HG03442 (cell line): ENCODE data around the gene SETMAR.
"Not testable (repeated sequence)": the region's sequence is repeated elsewhere in the genome, so short reads cannot be mapped to it uniquely, and the experiment has no call there.

Experiments
- ATAC-seq: cut with Tn5 transposase; IDR thresholded peaks from one replicate; pipeline ENCODE4 v1.9.1; 2021; ENCODE audit warnings: mild to moderate bottlenecking, moderate library complexity; ENCODE audit not compliant: unreplicated experiment

Gene SETMAR

GRCh38 chr3:4313606-4314293 lies 10.6 kb downstream of the SETMAR start:
- ATAC-seq: no peak

GRCh38 chr3:4314688-4315087 lies 11.5 kb downstream of the SETMAR start:
- no peak for ATAC-seq

- no peak for ATAC-seq
Measured at GRCh38 chr3:4320096-4320911, 17.1 kb downstream of the SETMAR start.

GRCh38 chr3:4321732-4322131 lies 18.6 kb downstream of the SETMAR start:
- ATAC-seq: no peak

- no peak for ATAC-seq
Measured at GRCh38 chr3:4322635-4323034, 19.5 kb downstream of the SETMAR start.

GRCh38 chr3:4323246-4324027 lies 20.3 kb downstream of the SETMAR start:
- no peak for ATAC-seq

- ATAC-seq: no peak
Measured at GRCh38 chr3:4326868-4327267, 23.7 kb downstream of the SETMAR start.

GRCh38 chr3:4329806-4330205 lies 26.6 kb downstream of the SETMAR start:
- ATAC-seq: not testable (repeated sequence)

- ATAC-seq: no peak
Measured at GRCh38 chr3:4332111-4332510, 28.9 kb downstream of the SETMAR start.

- no peak for ATAC-seq
Measured at GRCh38 chr3:4332574-4332973, 29.4 kb downstream of the SETMAR start.

- no peak for ATAC-seq
Measured at GRCh38 chr3:4332991-4333390, 29.8 kb downstream of the SETMAR start.

- ATAC-seq: no peak
Measured at GRCh38 chr3:4334548-4334947, 31.4 kb downstream of the SETMAR start.

GRCh38 chr3:4335840-4336562 lies 32.8 kb downstream of the SETMAR start:
- no peak for ATAC-seq

- no peak for ATAC-seq
Measured at GRCh38 chr3:4336850-4337546, 33.8 kb downstream of the SETMAR start.

- ATAC-seq: no peak
Measured at GRCh38 chr3:4338751-4339150, 35.6 kb downstream of the SETMAR start.

- no peak for ATAC-seq
Measured at GRCh38 chr3:4340077-4340410, 36.9 kb downstream of the SETMAR start.

GRCh38 chr3:4340411-4341335 lies 37.5 kb downstream of the SETMAR start:
- no peak for ATAC-seq

GRCh38 chr3:4341336-4341675 lies 38.1 kb downstream of the SETMAR start:
- ATAC-seq: no peak

GRCh38 chr3:4343258-4343657 lies 40.1 kb downstream of the SETMAR start:
- no peak for ATAC-seq

- peak; percentile 92 for ATAC-seq
Measured at GRCh38 chr3:4350789-4351163, 47.6 kb downstream of the SETMAR start.
